CD4-positive, alpha-beta T cell treated with Interleukin-4 for 1 hour (primary cell): ENCODE measurements around the gene MAN1B1.
"Not testable (repeated sequence)": the region's sequence is repeated elsewhere in the genome, so short reads cannot be mapped to it uniquely, and the experiment has no call there.

Experiments used
- DNase-seq, 2 donors: peaks; one replicate each; pipeline ENCODE4 v3.0.0-alpha.2; 2020 to 2022

MAN1B1 gene

DNA sequence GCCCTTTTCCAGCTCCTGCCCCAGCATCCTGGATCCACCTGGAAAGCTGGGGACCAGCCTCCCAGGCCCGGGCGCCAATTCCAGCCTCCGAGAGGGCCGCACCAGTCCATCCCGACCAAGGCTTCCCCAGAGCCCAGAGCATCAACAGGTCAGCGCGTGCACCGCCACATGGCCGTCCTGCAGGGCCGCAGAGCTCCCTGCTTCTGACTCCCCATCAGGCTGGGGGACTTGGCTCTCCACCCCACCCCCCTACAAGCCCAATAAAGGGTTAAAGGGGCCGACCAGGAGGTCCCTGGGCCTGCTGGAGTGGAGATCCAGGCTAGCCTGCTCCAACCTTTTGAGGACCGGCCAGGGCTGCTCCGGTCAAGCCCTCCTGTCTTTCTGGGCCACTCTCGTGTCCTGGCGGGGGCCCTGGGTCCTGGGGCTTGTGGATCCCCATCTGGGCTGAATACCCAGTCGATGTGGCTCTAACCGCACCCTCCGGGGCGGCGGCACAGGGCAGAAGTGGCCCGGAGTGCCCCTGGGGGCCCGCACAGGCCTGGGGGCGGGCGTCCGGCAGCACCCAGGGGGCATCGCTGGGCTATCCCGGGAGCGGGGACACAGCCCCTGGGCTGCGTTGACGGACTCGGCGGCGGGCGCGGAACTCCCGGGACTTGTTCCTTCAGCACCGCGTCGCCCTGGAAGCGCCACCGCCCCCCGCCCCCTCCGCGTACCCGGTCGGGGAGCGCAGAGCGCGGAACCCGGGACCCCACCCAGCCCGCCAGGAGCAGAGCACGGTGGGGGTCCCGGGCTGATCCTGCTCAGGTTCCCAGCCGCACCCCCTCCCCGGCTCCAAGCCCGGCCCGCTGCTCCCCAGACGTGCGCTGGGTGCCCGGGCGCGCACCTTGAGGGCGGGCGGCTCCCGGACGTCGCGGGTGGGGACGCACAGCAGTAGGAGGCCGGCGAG is 33.5 kb upstream of the MAN1B1 start:
- DNase-seq, result no peak

DNA sequence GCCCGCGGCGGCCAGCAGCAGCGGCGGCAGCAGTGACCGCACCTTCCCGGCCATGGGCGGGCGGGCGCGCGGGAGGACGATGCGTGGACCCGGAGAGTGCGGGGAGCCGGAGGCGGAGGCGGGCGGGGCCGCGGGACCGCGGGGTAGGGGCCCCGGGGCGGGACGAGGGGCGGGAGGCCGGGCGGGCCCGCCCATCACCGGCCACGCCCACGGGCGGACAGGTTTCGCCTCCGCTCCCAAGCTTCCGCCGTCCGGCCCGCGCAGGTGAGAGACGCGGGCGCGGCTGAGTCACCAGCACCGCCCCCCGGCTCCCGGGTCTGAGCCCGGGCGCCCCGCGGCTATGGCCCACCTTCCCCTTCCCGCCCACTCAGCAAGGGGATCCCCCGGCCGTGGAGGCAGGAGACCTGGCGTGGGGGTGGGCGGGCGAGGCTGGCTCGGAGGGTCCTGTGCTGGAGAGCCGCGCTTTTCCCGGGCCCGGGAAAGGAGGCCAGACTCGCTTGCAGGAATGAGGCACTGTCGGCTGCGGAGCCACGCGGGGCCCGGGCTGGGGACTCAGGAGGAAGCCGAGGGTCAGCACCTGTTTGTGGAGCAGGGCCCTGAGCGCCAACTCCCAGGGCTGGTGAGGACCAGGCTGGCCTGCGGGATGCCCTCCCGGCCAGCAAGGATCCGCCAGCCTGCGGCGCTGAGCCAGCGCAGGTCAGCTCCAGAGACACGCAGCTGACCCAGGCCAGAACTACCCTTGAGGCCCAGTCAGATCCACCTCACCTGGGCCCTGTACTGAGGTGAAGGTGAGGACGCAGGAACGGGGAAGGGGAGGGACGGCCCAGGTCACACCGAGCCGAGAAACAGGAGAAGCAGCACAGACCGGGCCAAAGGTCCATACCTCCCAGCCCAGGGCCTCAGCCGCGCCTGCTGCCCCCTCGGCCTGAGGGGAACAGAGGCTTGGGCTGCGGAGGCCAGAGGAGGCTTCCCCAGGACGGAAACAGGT is 32.5 kb upstream of the MAN1B1 start, which contains the start of gene ENTPD2:
ENTPD2 (minus strand) TSS at position 118 of the 988 bp plus-strand sequence; CDS start at position 54, 64 bp downstream.
- DNase-seq, result peak in 1 of 2 donors; percentile 42

DNA sequence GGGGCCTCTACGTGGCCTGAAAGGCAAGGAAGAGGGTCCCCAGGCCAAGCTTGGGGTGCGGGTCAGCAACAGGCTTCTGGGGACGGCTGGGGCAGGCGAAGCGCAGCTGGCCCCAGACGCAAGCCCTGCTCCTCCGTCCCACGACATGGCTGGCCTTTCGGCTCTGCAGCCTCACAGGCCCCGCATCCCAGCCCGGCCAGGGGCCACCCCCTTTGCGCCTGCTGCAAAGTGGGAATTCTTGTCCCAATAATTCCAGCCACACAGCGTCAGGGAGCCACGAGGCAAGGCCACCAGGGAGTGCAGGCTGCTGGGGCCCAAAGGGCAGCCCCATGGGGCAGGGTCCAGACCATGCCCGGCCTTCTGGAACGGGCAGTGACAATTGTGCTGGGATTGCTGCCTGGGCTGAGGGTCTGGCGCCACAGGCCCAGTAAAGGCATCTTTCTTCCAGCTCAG is 31.8 kb upstream of the MAN1B1 start:
- no peak for DNase-seq

DNA sequence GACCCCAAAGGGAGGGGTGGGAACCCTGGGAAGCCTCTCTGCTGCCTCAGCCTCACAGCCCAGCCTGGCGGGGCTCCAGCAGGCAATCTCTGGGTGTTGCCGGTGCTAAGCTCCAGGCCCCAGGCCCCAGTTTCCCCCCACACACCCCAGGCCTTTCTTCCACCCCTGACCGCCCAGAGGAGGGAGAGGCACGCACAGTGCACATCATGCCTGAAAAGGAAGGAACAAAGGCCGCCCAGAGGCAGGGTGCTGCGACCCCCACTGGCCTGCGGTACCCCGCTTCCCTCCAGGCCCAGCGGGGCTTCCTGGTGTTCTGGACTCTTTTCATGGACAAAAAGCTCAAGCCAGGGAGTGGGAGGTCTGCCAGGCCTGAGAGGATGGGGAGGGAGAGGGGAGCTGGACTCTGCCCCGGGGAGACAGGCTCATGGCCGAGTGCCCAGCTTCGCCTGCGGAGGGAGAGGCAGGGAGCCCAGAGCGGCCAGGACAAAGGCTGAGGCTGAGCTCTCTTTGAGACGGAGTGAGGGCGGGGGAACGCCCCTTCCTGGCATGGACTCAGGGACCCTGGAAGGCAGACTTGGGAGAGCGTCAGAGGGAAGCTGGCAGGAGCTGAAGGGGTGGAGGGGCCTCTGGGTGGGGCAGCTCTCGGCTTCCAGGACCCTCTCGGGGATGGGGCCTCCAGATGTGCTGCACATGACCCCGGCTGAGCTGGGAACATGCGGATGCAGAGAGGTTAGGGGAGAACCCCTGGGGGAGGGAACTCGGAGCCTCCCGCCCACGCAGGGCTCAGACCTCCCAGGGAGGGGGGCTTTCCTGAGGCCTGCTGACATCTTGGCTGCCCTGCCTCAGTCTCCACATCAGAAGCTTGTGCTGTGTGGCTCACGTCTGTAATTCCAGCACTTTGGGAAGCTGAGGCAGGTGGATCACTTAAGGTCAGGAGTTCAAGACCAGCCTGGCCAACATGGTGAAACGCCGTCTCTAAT is 31.1 kb upstream of the MAN1B1 start:
- DNase-seq, result no peak

DNA sequence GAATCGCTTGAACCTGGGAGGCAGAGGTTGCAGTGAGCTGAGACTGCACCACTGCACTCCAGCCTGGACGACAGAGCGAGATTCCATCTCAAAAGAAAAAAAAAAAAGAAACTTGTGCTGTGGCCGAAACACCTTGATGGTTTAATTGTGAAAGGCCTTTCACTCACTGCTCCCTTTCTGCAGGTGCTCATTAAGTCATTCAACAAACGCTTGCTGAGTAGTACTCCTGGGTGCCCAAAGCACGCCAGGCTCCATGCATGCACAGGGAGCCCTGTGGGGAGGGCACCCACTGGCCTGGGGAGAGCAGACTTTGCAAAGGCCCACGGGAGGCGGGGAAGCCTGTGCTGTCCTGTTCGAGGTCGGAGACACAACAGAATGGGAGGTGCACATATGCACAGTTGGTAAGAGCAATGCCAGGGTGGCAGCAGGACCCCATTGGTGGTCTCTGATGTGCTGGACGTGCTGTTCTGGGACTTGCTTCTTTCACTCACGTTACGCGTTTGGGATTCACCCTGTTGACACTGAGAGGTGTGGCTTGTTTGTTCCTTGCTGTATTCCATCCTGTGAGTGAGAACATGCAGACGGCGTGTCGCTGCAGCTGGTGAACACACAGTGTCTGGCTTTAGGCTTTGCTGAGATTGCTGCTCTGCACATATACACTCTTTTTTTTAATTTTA is 29.9 kb upstream of the MAN1B1 start:
- no peak for DNase-seq

- no peak for DNase-seq
Measured at GRCh38 chr9:137057545-137057944, 29.2 kb upstream of the MAN1B1 start.

DNA sequence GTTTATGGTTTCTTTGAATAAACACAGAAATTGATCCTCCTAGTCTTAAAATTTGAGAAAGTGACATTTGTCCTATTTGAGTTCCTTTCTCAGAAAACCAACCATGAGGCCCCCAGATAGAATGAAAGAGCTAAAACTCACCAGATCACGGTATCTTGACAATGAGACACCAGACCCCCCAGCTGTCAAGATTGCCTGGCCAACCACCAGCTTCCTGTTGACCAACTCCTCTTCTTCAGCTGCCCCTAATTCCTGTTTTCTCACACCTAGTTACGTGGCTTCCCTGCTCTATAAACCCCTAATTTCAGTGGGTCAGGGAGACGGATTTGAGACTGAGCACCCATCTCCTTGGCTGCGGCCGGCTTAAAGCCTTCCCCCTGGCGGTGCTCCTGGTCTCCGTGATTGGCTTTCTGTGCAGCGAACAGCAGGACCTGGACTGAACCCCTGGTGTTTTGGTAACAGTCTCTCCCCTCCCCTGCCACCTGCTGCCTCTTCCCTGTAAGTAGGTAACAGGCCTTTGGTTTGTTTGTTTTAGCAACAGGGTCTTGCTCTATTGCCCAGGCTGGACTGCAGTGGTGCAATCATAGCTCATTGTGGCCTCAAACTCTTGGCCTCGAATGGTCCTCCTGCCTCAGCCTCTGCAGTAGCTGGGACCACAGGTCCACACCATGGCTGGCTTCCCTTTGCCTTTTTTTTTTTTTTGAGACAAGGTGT is 28.1 kb upstream of the MAN1B1 start:
- DNase-seq, result no peak

DNA sequence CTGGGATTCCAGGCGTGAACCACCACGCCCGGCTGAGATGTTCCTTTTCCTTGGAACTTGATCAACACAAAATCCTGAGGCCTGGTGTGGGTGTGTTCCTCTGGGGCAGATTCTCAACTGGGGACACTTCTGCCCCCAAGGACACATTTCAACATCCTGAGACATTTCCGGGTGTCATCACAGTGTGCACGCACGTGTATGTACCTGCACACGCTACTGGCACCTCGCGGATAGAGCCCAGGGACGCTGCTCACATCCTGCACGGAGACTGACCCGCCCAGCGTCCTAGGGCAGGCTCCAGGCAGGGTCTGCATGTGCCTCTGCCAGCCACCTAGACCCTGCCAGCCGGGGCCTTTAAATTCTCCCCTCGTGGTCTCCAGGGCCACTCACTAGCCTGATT is 24.4 kb upstream of the MAN1B1 start:
- DNase-seq, result no peak

GRCh38 chr9:137062798-137063197 is 24.0 kb upstream of the MAN1B1 start:
- DNase-seq, result not testable (repeated sequence)

DNA sequence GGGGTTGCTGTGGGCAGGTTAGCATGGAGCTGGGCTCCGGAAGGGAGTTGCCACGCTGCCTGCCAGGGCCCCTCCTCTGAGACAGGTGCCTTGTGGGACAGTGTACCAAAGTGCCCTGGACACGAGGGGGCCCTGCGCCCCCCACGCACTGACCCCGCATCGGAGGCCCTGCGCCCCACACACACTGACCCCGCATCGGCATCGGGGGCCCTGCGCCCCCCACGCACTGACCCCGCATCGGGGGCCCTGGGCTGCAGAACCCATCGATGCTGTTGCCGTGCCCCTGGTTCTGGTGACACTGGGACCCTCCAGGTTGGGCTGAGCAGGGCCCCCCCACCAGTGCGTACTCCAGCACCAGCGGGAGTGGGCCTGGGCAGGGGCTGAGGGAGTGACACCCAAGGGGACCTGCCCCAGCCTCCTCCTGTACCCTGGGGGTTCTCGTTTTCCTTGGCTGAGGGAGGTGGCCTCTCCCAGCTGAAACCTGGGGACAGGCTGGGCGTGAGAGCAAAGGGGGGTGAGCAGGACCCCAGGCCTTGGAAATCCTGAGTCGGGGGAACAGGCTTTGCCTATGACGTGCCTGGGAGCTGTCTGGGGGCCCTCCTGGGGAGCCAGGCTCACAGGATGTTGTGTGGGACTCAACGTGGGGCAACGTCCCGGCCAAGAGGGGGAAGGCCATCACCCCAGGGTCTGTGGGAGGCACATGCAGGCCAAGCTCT is 23.3 kb upstream of the MAN1B1 start:
- DNase-seq, result no peak

DNA sequence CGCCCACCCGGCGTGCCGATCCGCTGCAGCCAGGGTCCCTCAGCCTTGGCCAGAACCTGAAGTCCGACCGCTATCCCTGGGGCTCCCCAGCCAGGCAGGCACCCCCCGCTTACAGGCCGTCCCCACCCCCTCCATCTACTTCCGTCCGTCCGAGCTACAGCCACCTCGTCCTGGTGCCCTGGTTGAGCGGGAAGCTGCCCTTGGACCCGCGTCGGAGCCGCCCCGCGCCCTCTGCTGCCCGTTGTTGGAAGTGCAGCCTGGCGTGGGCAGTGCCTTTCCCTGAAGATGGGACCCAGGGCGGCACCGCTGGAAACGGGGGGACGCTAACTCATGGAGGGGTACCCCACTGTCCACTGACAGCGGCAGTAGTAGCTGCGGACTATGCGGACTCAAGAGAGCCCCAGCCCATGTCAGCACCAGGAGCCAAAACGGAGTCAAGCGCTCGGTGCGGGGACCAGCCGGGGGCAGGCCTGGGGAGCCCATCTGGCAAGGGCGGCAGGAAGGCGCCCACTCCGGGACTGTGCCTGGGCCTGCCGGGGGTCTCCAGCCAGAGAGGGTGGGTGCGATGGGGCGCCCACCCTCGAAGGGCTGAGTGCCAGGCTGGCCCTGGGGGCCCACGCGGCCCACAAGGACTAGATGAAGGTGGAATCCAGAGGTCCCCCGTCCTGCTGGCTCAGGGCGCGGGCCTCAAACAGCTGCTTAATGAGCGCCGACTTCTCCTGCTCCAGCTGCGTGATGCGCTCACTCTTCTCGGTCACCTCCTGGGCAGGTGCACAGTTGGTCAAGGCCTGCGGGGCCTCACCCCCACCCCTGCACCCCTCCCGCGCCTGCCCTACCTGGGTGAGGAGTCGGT is 22.5 kb upstream of the MAN1B1 start:
- peak; percentile 47 to 59 for DNase-seq

GRCh38 chr9:137064880-137065164 is 22.0 kb upstream of the MAN1B1 start:
- no peak for DNase-seq

- no peak for DNase-seq
Measured at GRCh38 chr9:137065336-137065967, 21.3 kb upstream of the MAN1B1 start.

GRCh38 chr9:137066096-137066861 is 20.5 kb upstream of the MAN1B1 start:
- DNase-seq, result no peak

DNA sequence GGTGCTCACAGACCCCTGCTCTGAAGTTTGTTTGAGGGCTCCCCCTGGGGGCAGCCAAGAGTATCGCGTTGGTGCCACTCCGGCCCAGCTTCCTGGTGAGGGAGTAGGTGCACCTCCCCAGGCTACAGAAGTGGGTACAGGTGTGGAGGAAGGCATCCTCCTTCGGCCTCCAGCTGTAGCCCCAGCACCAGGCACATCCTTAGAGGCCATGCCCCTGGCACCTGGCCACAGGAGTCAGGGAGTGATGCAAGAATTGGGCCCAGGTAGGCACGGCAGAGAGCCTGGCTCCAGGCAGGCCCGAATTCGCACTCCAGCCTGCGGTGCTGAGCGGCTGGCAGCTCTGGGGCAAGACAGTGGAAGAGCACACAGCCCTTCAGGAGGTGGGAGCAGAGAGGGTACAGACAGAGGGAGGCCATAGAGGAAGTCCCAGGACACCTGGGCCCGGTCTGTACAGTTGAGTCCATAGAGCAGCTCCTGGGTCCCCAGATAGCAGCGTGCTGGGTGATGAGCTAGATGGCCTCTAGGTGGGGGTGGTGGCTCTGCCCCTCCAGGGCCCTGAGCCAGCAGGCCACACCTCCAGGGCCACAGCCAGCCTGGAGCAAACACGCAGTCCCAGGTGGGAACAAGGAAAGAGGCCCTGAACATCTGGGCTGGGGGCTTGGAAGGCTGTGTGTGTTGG is 18.8 kb upstream of the MAN1B1 start:
- peak; percentile 92 for DNase-seq

- no peak for DNase-seq
Measured at GRCh38 chr9:137068539-137069507, 18.0 kb upstream of the MAN1B1 start.
